Measurements from ENCODE around the gene AMOTL1. TPM values are rescaled to one million over a fixed set of nuclear protein-coding genes. Genes with fewer than 3 reads are reported as not detected.

The AMOTL1 gene
- total RNA-seq, 2 experiments from 2014 or later, result 0.08 TPM; not detected in 1

- H3K36me3 ChIP-seq (ENCODE audit: insufficient read depth, low read length), result no peaks in the 10 kb centered on the region
- no peaks in the 10 kb centered on the region for H3K36me3 Mint-ChIP-seq (ENCODE audit: low read depth)
- no peak overlapping the region for H3K4me3 ChIP-seq (ENCODE audit: low read length)
- H3K9me3 Mint-ChIP-seq, result no peaks in the 10 kb centered on the region
- no peak overlapping the region for H3K27ac ChIP-seq (ENCODE audit: low read depth in 1 of 2, low read length in 2 of 2)
- no peak for ATAC-seq (ENCODE audit: poor library complexity)
- no peak overlapping the region for H3K4me3 Mint-ChIP-seq
- no peaks in the 10 kb centered on the region for H3K4me1 ChIP-seq (ENCODE audit: insufficient read depth, low read length)
- TF ChIP-seq CTCF (IDR thresholded peaks at IDR 0.05), result no peak
- no peaks in the 10 kb centered on the region for H3K27me3 ChIP-seq (ENCODE audit: control insufficient read depth in 1 of 2, insufficient read depth in 2 of 2, low read length in 2 of 2)
- no peaks in the 10 kb centered on the region for H3K27me3 Mint-ChIP-seq
- H3K9me3 ChIP-seq (ENCODE audit: control insufficient read depth in 1 of 2, insufficient read depth in 1 of 2, low read length in 2 of 2), result no peaks in the 10 kb centered on the region
- no peaks in the 10 kb centered on the region for H3K4me1 Mint-ChIP-seq (ENCODE audit: low read depth)
- no peak for DNase-seq
- ChIA-PET POLR2A (no interaction called here), CTCF (no interaction called here)
- intact Hi-C loops (cut with DNase I, micrococcal nuclease), result no loop called here
- no peak overlapping the region for H3K27ac Mint-ChIP-seq
These were observed 98.2 kb downstream of the AMOTL1 start for GRCh38 chr11:94866231-94866822.

- Mint-ChIP-seq H3K4me1 (ENCODE audit: low read depth) (no peaks in the 10 kb centered on the region), H3K4me3 (no peak overlapping the region), H3K27ac (no peak overlapping the region), H3K27me3 (peaks cover 4% of the 10 kb centered on the region), H3K36me3 (ENCODE audit: low read depth) (no peaks in the 10 kb centered on the region), H3K9me3 (no peaks in the 10 kb centered on the region)
- intact Hi-C loops (cut with DNase I, micrococcal nuclease), result no loop called here
- no peak for TF ChIP-seq CTCF (IDR thresholded peaks at IDR 0.05)
- H3K4me1 ChIP-seq (ENCODE audit: insufficient read depth, low read length), result no peaks in the 10 kb centered on the region
- H3K9me3 ChIP-seq (ENCODE audit: control insufficient read depth in 1 of 2, insufficient read depth in 1 of 2, low read length in 2 of 2), result no peaks in the 10 kb centered on the region
- no peak overlapping the region for H3K27ac ChIP-seq (ENCODE audit: low read depth in 1 of 2, low read length in 2 of 2)
- POLR2A ChIA-PET, result interaction anchor here (0.6 kb wide), 1 partner anchor 94 kb away, joined by 3 read pairs; no protein-coding TSS in a partner anchor
- DNase-seq (no peak), ATAC-seq (ENCODE audit: poor library complexity) (no peak)
- CTCF ChIA-PET, result no interaction called here
- H3K36me3 ChIP-seq (ENCODE audit: insufficient read depth, low read length), result no peaks in the 10 kb centered on the region
- no peaks in the 10 kb centered on the region for H3K27me3 ChIP-seq (ENCODE audit: control insufficient read depth in 1 of 2, insufficient read depth in 2 of 2, low read length in 2 of 2)
- H3K4me3 ChIP-seq (ENCODE audit: low read length), result no peak overlapping the region
These were observed 99.0 kb downstream of the AMOTL1 start for GRCh38 chr11:94866936-94867795.

- Histone ChIP-seq H3K36me3 (ENCODE audit: insufficient read depth, low read length) (no peaks in the 10 kb centered on the region), H3K4me3 (ENCODE audit: low read length) (no peak overlapping the region), H3K4me1 (ENCODE audit: insufficient read depth, low read length) (no peaks in the 10 kb centered on the region), H3K9me3 (ENCODE audit: control insufficient read depth in 1 of 2, insufficient read depth in 1 of 2, low read length in 2 of 2) (no peaks in the 10 kb centered on the region), H3K27ac (ENCODE audit: low read depth in 1 of 2, low read length in 2 of 2) (no peak overlapping the region), H3K27me3 (ENCODE audit: control insufficient read depth in 1 of 2, insufficient read depth in 2 of 2, low read length in 2 of 2) (no peaks in the 10 kb centered on the region)
- Mint-ChIP-seq H3K27me3 (peaks cover 6% of the 10 kb centered on the region), H3K27ac (no peak overlapping the region), H3K4me1 (ENCODE audit: low read depth) (no peaks in the 10 kb centered on the region), H3K36me3 (ENCODE audit: low read depth) (no peaks in the 10 kb centered on the region), H3K9me3 (no peaks in the 10 kb centered on the region), H3K4me3 (no peak overlapping the region)
- DNase-seq (no peak), ATAC-seq (ENCODE audit: poor library complexity) (no peak)
- intact Hi-C loops (cut with DNase I, micrococcal nuclease), result no loop called here
- TF ChIP-seq CTCF (IDR thresholded peaks at IDR 0.05), result no peak
- ChIA-PET CTCF (no interaction called here), POLR2A (no interaction called here)
These were observed 100.3 kb downstream of the AMOTL1 start for GRCh38 chr11:94868468-94868867.

Data from CD4-positive, alpha-beta T cell (primary cell).